HepG2 (cell line): Measurements from ENCODE around the gene LOXL4. TPM values are rescaled to one million over a fixed set of nuclear protein-coding genes. Genes with fewer than 3 reads are reported as not detected.

Source experiments
- ATAC-seq: fragments of 200-7000 bp; cut with Tn5 transposase; 3 replicates; pipeline ENCODE4 v1.9.1; 2020; ENCODE audit warnings: mild to moderate bottlenecking, moderate library complexity
- BruUV-seq: library from RNA; stranded (reverse); fragments of 400-500 nt; replicated peaks from 2 replicates; lab custom pipeline; 2021; lab: Mats Ljungman, UMichigan
- CTCF ChIA-PET: fragments of 300-600 bp; formaldehyde crosslinking; extraction: SDS; loops from one replicate; lab custom pipeline; 2021; ENCODE audit warnings: low total read pairs, inconsistent platforms, low intra/inter-chr PET ratio; lab: Yijun Ruan, JAX
- POLR2A ChIA-PET: fragments of 350-600 bp; sonication (Branson Sonifier 250); formaldehyde crosslinking; loops from one replicate; lab custom pipeline; 2020; ENCODE audit warnings: antibody characterized with exemption, inconsistent platforms; lab: Yijun Ruan, JAX
- DNase-seq: peaks from one replicate; pipeline ENCODE4 v3.0.0-alpha.2; 2015; ENCODE audit warnings: low spot score
- FAIRE-seq: peaks from 3 replicates; lab custom pipeline; 2011; peaks lifted over from hg19 to GRCh38; lab: Jason Lieb, UNC
- H2AFZ ChIP-seq: one replicate; pipeline ENCODE4 v1.6.1; 2011; ENCODE audit warnings: low read length, inconsistent platforms
- H3K27ac ChIP-seq: fragments of 300-600 bp; 3 replicates; pipeline ENCODE4 v1.8.0; 2011; ENCODE audit warnings: mixed run types, mild to moderate bottlenecking, mixed read lengths, low read length, inconsistent platforms; ENCODE audit not compliant: insufficient read depth; ENCODE audit errors: extremely low read length
- H3K27me3 ChIP-seq, 2 experiments: fragments of 200-600 bp in 1 of 2; 2 replicates in 1 of 2; 3 replicates in 1 of 2; pipeline versions ENCODE4 v1.6.0 to v1.8.0; 2011; ENCODE audit warnings: low read length in 2 of 2, mild to moderate bottlenecking in 2 of 2, moderate library complexity in 2 of 2, inconsistent platforms in 1 of 2; ENCODE audit not compliant: insufficient read depth in 2 of 2, control insufficient read depth in 1 of 2
- H3K36me3 ChIP-seq, 2 experiments: fragments of 200-600 bp in 1 of 2; replicated peaks in 1 of 2; 2 replicates in 1 of 2; 3 replicates in 1 of 2; pipeline versions ENCODE4 v1.5.1 to v1.8.0; 2011; ENCODE audit warnings: low read length in 2 of 2, inconsistent platforms in 1 of 2; ENCODE audit not compliant: insufficient read depth in 2 of 2, control insufficient read depth in 1 of 2
- H3K4me1 ChIP-seq: 2 replicates; pipeline ENCODE4 v1.5.1; 2012; ENCODE audit warnings: low read length, inconsistent platforms; ENCODE audit not compliant: insufficient read depth
- H3K4me2 ChIP-seq: 2 replicates; pipeline ENCODE4 v1.6.0; 2011; ENCODE audit warnings: low read depth, low read length, inconsistent platforms
- H3K4me3 ChIP-seq, 3 experiments: fragments of 200-600 bp in 1 of 3; sonication (generic), shearing (Covaris generic) in 1 of 3; replicated peaks in 1 of 3; 2 replicates each; pipeline ENCODE4 v1.5.1; 2011 to 2016; ENCODE audit warnings: low read length in 3 of 3, inconsistent platforms in 2 of 3, low read depth in 2 of 3, mild to moderate bottlenecking in 2 of 3, control low read depth in 1 of 3, mixed read lengths in 1 of 3; ENCODE audit not compliant: insufficient read depth in 1 of 3
- H3K79me2 ChIP-seq: one replicate; pipeline ENCODE4 v1.6.1; 2011; ENCODE audit warnings: low read length, inconsistent platforms; ENCODE audit not compliant: insufficient read depth
- H3K9ac ChIP-seq: 2 replicates; pipeline ENCODE4 v1.6.0; 2011; ENCODE audit warnings: mild to moderate bottlenecking, low read depth, low read length, inconsistent platforms; ENCODE audit not compliant: insufficient read depth
- H3K9me3 ChIP-seq: 2 replicates; pipeline ENCODE4 v1.5.1; 2012; ENCODE audit warnings: mild to moderate bottlenecking, low read length
- H4K20me1 ChIP-seq: 2 replicates; pipeline ENCODE4 v1.6.0; 2011; ENCODE audit warnings: inconsistent platforms, mild to moderate bottlenecking, low read length, moderate library complexity; ENCODE audit not compliant: insufficient read depth
- ELF4 ChIP-seq: sonication (generic); formaldehyde crosslinking; IDR thresholded peaks from 2 replicates; pipeline ENCODE4 v1.5.0; 2020; ENCODE audit warnings: missing genetic modification reagents, mild to moderate bottlenecking, moderate library complexity, borderline replicate concordance
- JUN ChIP-seq: sonication (generic); formaldehyde crosslinking; IDR thresholded peaks from 2 replicates; pipeline ENCODE4 v1.4.0; 2020; ENCODE audit warnings: mild to moderate bottlenecking, missing genetic modification reagents
- NFATC3 ChIP-seq: sonication (generic); formaldehyde crosslinking; IDR thresholded peaks from 2 replicates; pipeline ENCODE4 v1.5.1; 2020; ENCODE audit warnings: mild to moderate bottlenecking, missing genetic modification reagents
- NR2C2 ChIP-seq: sonication (generic); formaldehyde crosslinking; IDR thresholded peaks from 2 replicates; pipeline ENCODE4 v1.4.0; 2020; ENCODE audit warnings: missing genetic modification reagents, mild to moderate bottlenecking, moderate library complexity, borderline replicate concordance
- REXO4 ChIP-seq: sonication (generic); formaldehyde crosslinking; IDR thresholded peaks from 2 replicates; pipeline ENCODE4 v1.8.0; 2022; ENCODE audit warnings: missing genetic modification reagents, mild to moderate bottlenecking, borderline replicate concordance
- YY1 ChIP-seq: IDR thresholded peaks from 2 replicates; pipeline ENCODE4 v1.6.1; 2011; ENCODE audit warnings: low read length, low read depth, moderate library complexity, mild to moderate bottlenecking; ENCODE audit not compliant: insufficient read depth, insufficient replicate concordance
- ZNF138 ChIP-seq: sonication (generic); formaldehyde crosslinking; IDR thresholded peaks from 2 replicates; pipeline ENCODE4 v1.5.0; 2020; ENCODE audit warnings: mild to moderate bottlenecking, low read depth, missing genetic modification reagents
- ZNF264 ChIP-seq: sonication (generic); formaldehyde crosslinking; IDR thresholded peaks from 2 replicates; pipeline ENCODE4 v1.4.0; 2020; ENCODE audit warnings: missing genetic modification reagents
- ZNF326 ChIP-seq: sonication (generic); formaldehyde crosslinking; IDR thresholded peaks from 2 replicates; pipeline ENCODE4 v1.4.0; 2020; ENCODE audit warnings: missing genetic modification reagents, borderline replicate concordance
- ZNF382 ChIP-seq: sonication (generic); formaldehyde crosslinking; IDR thresholded peaks from 2 replicates; pipeline ENCODE4 v1.5.0; 2020; ENCODE audit warnings: missing genetic modification reagents, mild to moderate bottlenecking, borderline replicate concordance
- ZNF709 ChIP-seq: sonication (generic); formaldehyde crosslinking; IDR thresholded peaks from 2 replicates; pipeline ENCODE4 v1.5.0; 2020; ENCODE audit warnings: mild to moderate bottlenecking, missing genetic modification reagents
- ZSCAN12 ChIP-seq: sonication (generic); formaldehyde crosslinking; IDR thresholded peaks from 2 replicates; pipeline ENCODE4 v1.9.0; 2021; ENCODE audit warnings: mild to moderate bottlenecking, missing genetic modification reagents
- WGBS: methylation state at CpG from one replicate; pipeline ENCODE4 v1.1.6; 2017; ENCODE audit warnings: low lambda C conversion rate; 5-methylcytosine and 5-hydroxymethylcytosine counted together
- in situ Hi-C: cut with HindIII; loops from 2 replicates; pipeline ENCODE4 v1.10.0; 2017; ENCODE audit warnings: low pct_unique_long_range_greater_than_20kb; ENCODE audit not compliant: extremely low pct_ligation_motif_present
- intact Hi-C: fragments of 100-400 bp; cut with micrococcal nuclease; formaldehyde crosslinking; loops from one replicate; pipeline ENCODE4 v1.10.0; 2022; ENCODE audit not compliant: unreplicated experiment
- polyA plus RNA-seq, 8 experiments: library from polyadenylated mRNA; depleted of rRNA in 3 of 8; stranded (reverse) in 7 of 8; unstranded in 1 of 8; fragments of >200 nt; fragmentation: Illumina TruSeq in 4 of 8; extraction: Trizol in 4 of 8; gene quantifications; 2 replicates each; pipeline versions ENCODE4 v1.2.1 to v1.2.3, GENCODE V29; 2011 to 2016; ENCODE audit warnings: low read depth in 4 of 8, missing spikeins in 1 of 8, mixed read lengths in 1 of 8; ENCODE audit not compliant: insufficient read depth in 1 of 8
- total RNA-seq, 5 experiments: library from RNA; depleted of rRNA; stranded (reverse); fragments of >200 nt; fragmentation: Illumina TruSeq; extraction: Trizol; gene quantifications; 2 replicates each; pipeline ENCODE4 v1.2.3, GENCODE V29; 2016; ENCODE audit warnings: low read depth in 1 of 5
- TF ChIP-seq, protein P1 (sequence below): sonication (generic); formaldehyde crosslinking; IDR thresholded peaks from 2 replicates; pipeline ENCODE4 v1.4.0; 2020; ENCODE audit warnings: missing genetic modification reagents
- TF ChIP-seq, protein P2 (sequence below): sonication (generic); formaldehyde crosslinking; IDR thresholded peaks from 2 replicates; pipeline ENCODE4 v1.5.0; 2020; ENCODE audit warnings: missing genetic modification reagents, mild to moderate bottlenecking, borderline replicate concordance

Gene LOXL4
- total and polyA plus RNA-seq, 2 of the 13 experiments (the other 11 are each of a cell fraction or from before 2014, with no cell fraction given): 8.8 to 21.1 TPM

DNA sequence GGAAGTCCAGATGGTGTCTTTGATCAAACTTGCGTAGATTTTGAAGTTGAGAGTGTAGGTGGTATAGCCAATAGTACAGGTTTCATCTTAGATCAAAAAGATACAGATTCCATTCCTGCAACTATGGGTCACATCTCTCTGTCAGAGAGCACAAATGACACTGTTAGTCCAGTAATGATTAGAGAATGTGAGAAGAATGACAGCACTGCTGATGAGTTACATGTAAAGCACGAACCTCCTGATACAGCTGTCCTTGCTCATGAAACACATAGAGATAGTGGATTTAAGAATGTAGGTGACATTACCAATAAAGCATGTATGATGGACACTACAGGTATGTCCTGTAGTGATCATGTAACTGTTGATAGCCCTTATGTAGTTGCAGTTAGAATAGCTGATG lies 59.1 kb downstream of the LOXL4 start (continued):
- TF ChIP-seq ELF4 (CRISPR knock-in tag): no peak

GRCh38 chr10:98205351-98205750 lies 62.6 kb downstream of the LOXL4 start:
- CTCF ChIA-PET: no interaction called here
- H3K79me2 ChIP-seq: no peaks in the 10 kb centered on the region
- no peak overlapping the region for H3K9ac ChIP-seq
- FAIRE-seq: no peak
- ATAC-seq: no peak
- in situ Hi-C loops: no loop called here
- no peak for DNase-seq
- H3K36me3 ChIP-seq: peaks cover 3 to 5% of the 10 kb centered on the region in 2 experiments; a peak in 3 of 5 replicates
- no peaks in the 10 kb centered on the region for H3K9me3 ChIP-seq
- TF ChIP-seq NFATC3 (CRISPR knock-in tag): no peak
- no peak for TF ChIP-seq JUN (CRISPR knock-in tag)
- no peak for TF ChIP-seq ZSCAN12 (CRISPR knock-in tag)
- no peak for TF ChIP-seq ZNF264
- no peak for TF ChIP-seq YY1
- WGBS: 93% methylated on average over 2 of the region's 2 CpGs
- no peak overlapping the region for H3K4me2 ChIP-seq
- H3K4me1 ChIP-seq: no peaks in the 10 kb centered on the region
- no peaks in the 10 kb centered on the region for H4K20me1 ChIP-seq
- no peaks in the 10 kb centered on the region for H3K27me3 ChIP-seq
- intact Hi-C loops: no loop called here
- no peak overlapping the region for H3K4me3 ChIP-seq
- POLR2A ChIA-PET: no interaction called here
- H2AFZ ChIP-seq: no peak overlapping the region
- BruUV-seq: no TSS peak
- H3K27ac ChIP-seq: no peak overlapping the region

GRCh38 chr10:98202378-98202777 lies 65.6 kb downstream of the LOXL4 start:
- WGBS: 100% methylated on average over 8 of the region's 8 CpGs
- ChIA-PET CTCF (no interaction called here), POLR2A (no interaction called here)
- no TSS peak for BruUV-seq
- Histone ChIP-seq H3K9me3 (no peaks in the 10 kb centered on the region), H3K36me3 (peaks cover 0 to 3% of the 10 kb centered on the region in 2 experiments; a peak in 1 of 5 replicates), H3K27me3 (no peaks in the 10 kb centered on the region), H4K20me1 (peaks cover 2% of the 10 kb centered on the region; the same call in 1 of the 2 replicates), H3K4me2 (no peak overlapping the region), H3K79me2 (no peaks in the 10 kb centered on the region), H3K4me3 (no peak overlapping the region), H3K9ac (no peak overlapping the region), H3K27ac (no peak overlapping the region), H2AFZ (no peak overlapping the region), H3K4me1 (no peaks in the 10 kb centered on the region)
- intact Hi-C loops (no loop called here), in situ Hi-C loops (no loop called here)
- DNase-seq (no peak), ATAC-seq (no peak), FAIRE-seq (no peak)
- TF ChIP-seq ZNF138 (CRISPR knock-in tag) (no peak), ZNF326 (CRISPR knock-in tag) (no peak), ZNF382 (CRISPR knock-in tag) (no peak), NR2C2 (CRISPR knock-in tag) (no peak), ZNF709 (CRISPR knock-in tag) (no peak), REXO4 (CRISPR knock-in tag) (no peak)
- TF ChIP-seq, protein P1, sequence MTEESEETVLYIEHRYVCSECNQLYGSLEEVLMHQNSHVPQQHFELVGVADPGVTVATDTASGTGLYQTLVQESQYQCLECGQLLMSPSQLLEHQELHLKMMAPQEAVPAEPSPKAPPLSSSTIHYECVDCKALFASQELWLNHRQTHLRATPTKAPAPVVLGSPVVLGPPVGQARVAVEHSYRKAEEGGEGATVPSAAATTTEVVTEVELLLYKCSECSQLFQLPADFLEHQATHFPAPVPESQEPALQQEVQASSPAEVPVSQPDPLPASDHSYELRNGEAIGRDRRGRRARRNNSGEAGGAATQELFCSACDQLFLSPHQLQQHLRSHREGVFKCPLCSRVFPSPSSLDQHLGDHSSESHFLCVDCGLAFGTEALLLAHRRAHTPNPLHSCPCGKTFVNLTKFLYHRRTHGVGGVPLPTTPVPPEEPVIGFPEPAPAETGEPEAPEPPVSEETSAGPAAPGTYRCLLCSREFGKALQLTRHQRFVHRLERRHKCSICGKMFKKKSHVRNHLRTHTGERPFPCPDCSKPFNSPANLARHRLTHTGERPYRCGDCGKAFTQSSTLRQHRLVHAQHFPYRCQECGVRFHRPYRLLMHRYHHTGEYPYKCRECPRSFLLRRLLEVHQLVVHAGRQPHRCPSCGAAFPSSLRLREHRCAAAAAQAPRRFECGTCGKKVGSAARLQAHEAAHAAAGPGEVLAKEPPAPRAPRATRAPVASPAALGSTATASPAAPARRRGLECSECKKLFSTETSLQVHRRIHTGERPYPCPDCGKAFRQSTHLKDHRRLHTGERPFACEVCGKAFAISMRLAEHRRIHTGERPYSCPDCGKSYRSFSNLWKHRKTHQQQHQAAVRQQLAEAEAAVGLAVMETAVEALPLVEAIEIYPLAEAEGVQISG: no peak
- TF ChIP-seq, protein P2, sequence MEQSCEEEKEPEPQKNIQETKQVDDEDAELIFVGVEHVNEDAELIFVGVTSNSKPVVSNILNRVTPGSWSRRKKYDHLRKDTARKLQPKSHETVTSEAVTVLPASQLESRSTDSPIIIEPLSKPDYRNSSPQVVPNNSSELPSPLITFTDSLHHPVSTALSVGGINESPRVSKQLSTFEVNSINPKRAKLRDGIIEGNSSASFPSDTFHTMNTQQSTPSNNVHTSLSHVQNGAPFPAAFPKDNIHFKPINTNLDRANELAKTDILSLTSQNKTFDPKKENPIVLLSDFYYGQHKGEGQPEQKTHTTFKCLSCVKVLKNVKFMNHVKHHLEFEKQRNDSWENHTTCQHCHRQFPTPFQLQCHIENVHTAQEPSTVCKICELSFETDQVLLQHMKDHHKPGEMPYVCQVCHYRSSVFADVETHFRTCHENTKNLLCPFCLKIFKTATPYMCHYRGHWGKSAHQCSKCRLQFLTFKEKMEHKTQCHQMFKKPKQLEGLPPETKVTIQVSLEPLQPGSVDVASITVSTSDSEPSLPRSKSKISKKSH (CRISPR knock-in tag): no peak
